WTC11 (cell line): Measurements from ENCODE around the gene CSK. TPM values are rescaled to one million over a fixed set of nuclear protein-coding genes. Genes with fewer than 3 reads are reported as not detected.

Source experiments
- ATAC-seq: fragments of 200-7000 bp; cut with Tn5 transposase; 2 replicates; pipeline ENCODE4 v1.10.0; 2021; ENCODE audit warnings: mild to moderate bottlenecking, moderate library complexity
- CTCF ChIA-PET: fragments of 300-600 bp; sonication (Branson Sonifier 250); formaldehyde crosslinking; loops from one replicate; lab custom pipeline; 2021; ENCODE audit warnings: antibody characterized with exemption; lab: Charles Lee
- POLR2A ChIA-PET: fragments of 350-600 bp; sonication (Branson Sonifier 250); formaldehyde crosslinking; loops from one replicate; lab custom pipeline; 2021; ENCODE audit warnings: antibody characterized with exemption; lab: Charles Lee
- DNase-seq: peaks from one replicate; pipeline ENCODE4 v3.0.0; 2021; ENCODE audit warnings: low spot score
- H3K27ac Mint-ChIP-seq: 2 replicates; pipeline ENCODE4 v1.8.0; 2021; ENCODE audit warnings: mixed read lengths
- H3K27me3 Mint-ChIP-seq: 2 replicates; pipeline ENCODE4 v1.8.0; 2021; ENCODE audit warnings: low read depth, mild to moderate bottlenecking, moderate library complexity, mixed read lengths
- H3K36me3 Mint-ChIP-seq: 2 replicates; pipeline ENCODE4 v1.8.0; 2021; ENCODE audit warnings: mixed read lengths
- H3K4me1 Mint-ChIP-seq: 2 replicates; pipeline ENCODE4 v1.8.0; 2022; ENCODE audit warnings: mixed read lengths
- H3K4me3 Mint-ChIP-seq: 2 replicates; pipeline ENCODE4 v1.8.0; 2021; ENCODE audit warnings: mild to moderate bottlenecking, moderate library complexity, mixed read lengths
- H3K9me3 Mint-ChIP-seq: 2 replicates; pipeline ENCODE4 v1.8.0; 2021; ENCODE audit warnings: mixed read lengths
- ATF2 ChIP-seq: sonication (generic); formaldehyde crosslinking; IDR thresholded peaks from 2 replicates; pipeline ENCODE4 v1.8.1; 2022; ENCODE audit warnings: low read depth, missing genetic modification reagents, borderline replicate concordance
- CREM ChIP-seq: sonication (generic); formaldehyde crosslinking; IDR thresholded peaks from 2 replicates; pipeline ENCODE4 v1.8.1; 2022; ENCODE audit warnings: mild to moderate bottlenecking, missing genetic modification reagents, moderate library complexity
- FOXJ3 ChIP-seq: sonication (generic); formaldehyde crosslinking; IDR thresholded peaks from 2 replicates; pipeline ENCODE4 v1.9.0; 2021; ENCODE audit warnings: missing genetic modification reagents, mild to moderate bottlenecking, borderline replicate concordance
- GRHL2 ChIP-seq: fragments of 250-450 bp; sonication (Bioruptor Pico); IDR thresholded peaks from 2 replicates; pipeline ENCODE4 v1.8.0; 2022; ENCODE audit warnings: mild to moderate bottlenecking, moderate library complexity; ENCODE audit not compliant: insufficient replicate concordance, severe bottlenecking
- GTF2I ChIP-seq: fragments of 250-450 bp; sonication (Bioruptor Pico); conservative IDR thresholded peaks from 2 replicates; pipeline ENCODE4 v1.4.0; 2021; ENCODE audit warnings: mild to moderate bottlenecking
- IRF2 ChIP-seq: sonication (generic); formaldehyde crosslinking; IDR thresholded peaks from 2 replicates; pipeline ENCODE4 v1.8.0; 2022; ENCODE audit warnings: low read depth, missing genetic modification reagents, borderline replicate concordance
- JUN ChIP-seq: sonication (generic); formaldehyde crosslinking; IDR thresholded peaks from 2 replicates; pipeline ENCODE4 v1.8.0; 2023; ENCODE audit warnings: mild to moderate bottlenecking, missing genetic modification reagents
- KAT7 ChIP-seq: sonication (generic); formaldehyde crosslinking; IDR thresholded peaks from 2 replicates; pipeline ENCODE4 v1.8.1; 2023; ENCODE audit warnings: missing genetic modification reagents, mild to moderate bottlenecking, borderline replicate concordance
- MYBL2 ChIP-seq: sonication (generic); formaldehyde crosslinking; IDR thresholded peaks from 2 replicates; pipeline ENCODE4 v1.8.1; 2023; ENCODE audit warnings: mild to moderate bottlenecking, moderate library complexity, missing genetic modification reagents
- OVOL2 ChIP-seq: fragments of 250-450 bp; sonication (Bioruptor Pico); IDR thresholded peaks from 2 replicates; pipeline ENCODE4 v1.9.0; 2021; ENCODE audit warnings: mild to moderate bottlenecking, borderline replicate concordance
- RORB ChIP-seq: fragments of 250-450 bp; sonication (Bioruptor Pico); IDR thresholded peaks from 2 replicates; pipeline ENCODE4 v1.9.0; 2021; ENCODE audit warnings: mild to moderate bottlenecking
- SMAD3 ChIP-seq: sonication (generic); formaldehyde crosslinking; IDR thresholded peaks from 2 replicates; pipeline ENCODE4 v1.8.0; 2022; ENCODE audit warnings: missing genetic modification reagents, mild to moderate bottlenecking, borderline replicate concordance
- SMAD4 ChIP-seq: sonication (generic); formaldehyde crosslinking; IDR thresholded peaks from 2 replicates; pipeline ENCODE4 v1.8.0; 2022; ENCODE audit warnings: mild to moderate bottlenecking, missing genetic modification reagents
- USF1 ChIP-seq: sonication (generic); formaldehyde crosslinking; IDR thresholded peaks from 2 replicates; pipeline ENCODE4 v1.8.0; 2022; ENCODE audit warnings: mild to moderate bottlenecking, missing genetic modification reagents
- ZNF263 ChIP-seq: sonication (generic); formaldehyde crosslinking; IDR thresholded peaks from 2 replicates; pipeline ENCODE4 v1.8.1; 2022; ENCODE audit warnings: low read depth, mild to moderate bottlenecking, moderate library complexity, missing genetic modification reagents
- ZNF317 ChIP-seq: sonication (generic); formaldehyde crosslinking; IDR thresholded peaks from 2 replicates; pipeline ENCODE4 v1.8.1; 2023; ENCODE audit warnings: low read depth, mild to moderate bottlenecking, moderate library complexity, missing genetic modification reagents, borderline replicate concordance
- ZNF396 ChIP-seq: fragments of 250-450 bp; sonication (Bioruptor Pico); IDR thresholded peaks from 2 replicates; pipeline ENCODE4 v1.8.0; 2021; ENCODE audit warnings: mild to moderate bottlenecking, moderate library complexity, borderline replicate concordance
- ZNF423 ChIP-seq: fragments of 250-450 bp; sonication (Bioruptor Pico); IDR thresholded peaks from 2 replicates; pipeline ENCODE4 v2.1.2; 2022; ENCODE audit warnings: mild to moderate bottlenecking, moderate library complexity
- ZNF425 ChIP-seq: fragments of 250-450 bp; sonication (Bioruptor Pico); conservative IDR thresholded peaks from 2 replicates; pipeline ENCODE4 v1.9.0; 2021; ENCODE audit warnings: mild to moderate bottlenecking
- ZNF671 ChIP-seq: fragments of 250-450 bp; sonication (Bioruptor Pico); IDR thresholded peaks from 2 replicates; pipeline ENCODE4 v1.8.0; 2021; ENCODE audit warnings: mild to moderate bottlenecking
- total RNA-seq: library from RNA; stranded (reverse); gene quantifications from 3 replicates; pipeline ENCODE4 v1.2.3, GENCODE V29; 2021
- TF ChIP-seq, protein P1 (sequence below): sonication (generic); formaldehyde crosslinking; conservative IDR thresholded peaks from 2 replicates; pipeline ENCODE4 v1.8.1; 2023; ENCODE audit warnings: mild to moderate bottlenecking, low read depth, missing genetic modification reagents, moderate library complexity
- TF ChIP-seq, protein P2 (sequence below): sonication (generic); formaldehyde crosslinking; IDR thresholded peaks from 2 replicates; pipeline ENCODE4 v1.8.1; 2022; ENCODE audit warnings: mild to moderate bottlenecking, missing genetic modification reagents, moderate library complexity, borderline replicate concordance
- TF ChIP-seq, protein P3 (sequence below): sonication (generic); formaldehyde crosslinking; IDR thresholded peaks from 2 replicates; pipeline ENCODE4 v1.8.1; 2023; ENCODE audit warnings: mild to moderate bottlenecking, missing genetic modification reagents

CSK gene
- total RNA-seq, 1 experiment from 2014 or later: 55.1 TPM

DNA sequence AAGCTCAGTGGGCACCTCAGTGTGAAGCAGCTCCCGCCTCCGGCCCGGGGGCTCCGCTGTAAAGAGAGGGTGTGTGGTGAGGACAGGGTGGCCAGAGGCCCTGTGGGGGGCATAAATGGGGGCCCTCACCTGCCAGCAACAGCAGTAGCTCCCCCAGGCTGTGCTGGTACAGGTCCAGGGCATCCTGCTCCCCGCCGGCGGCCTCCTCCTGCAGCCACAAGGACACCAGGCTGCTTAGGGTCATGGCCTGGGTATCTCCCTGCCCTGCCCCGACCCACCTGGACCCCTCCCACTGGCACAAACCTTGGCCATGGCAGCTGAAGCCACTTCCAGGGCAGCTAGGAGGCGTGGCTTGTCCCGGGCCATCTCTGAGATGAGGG, 56.2 kb downstream of the CSK start (continued):
- TF ChIP-seq, protein P1, sequence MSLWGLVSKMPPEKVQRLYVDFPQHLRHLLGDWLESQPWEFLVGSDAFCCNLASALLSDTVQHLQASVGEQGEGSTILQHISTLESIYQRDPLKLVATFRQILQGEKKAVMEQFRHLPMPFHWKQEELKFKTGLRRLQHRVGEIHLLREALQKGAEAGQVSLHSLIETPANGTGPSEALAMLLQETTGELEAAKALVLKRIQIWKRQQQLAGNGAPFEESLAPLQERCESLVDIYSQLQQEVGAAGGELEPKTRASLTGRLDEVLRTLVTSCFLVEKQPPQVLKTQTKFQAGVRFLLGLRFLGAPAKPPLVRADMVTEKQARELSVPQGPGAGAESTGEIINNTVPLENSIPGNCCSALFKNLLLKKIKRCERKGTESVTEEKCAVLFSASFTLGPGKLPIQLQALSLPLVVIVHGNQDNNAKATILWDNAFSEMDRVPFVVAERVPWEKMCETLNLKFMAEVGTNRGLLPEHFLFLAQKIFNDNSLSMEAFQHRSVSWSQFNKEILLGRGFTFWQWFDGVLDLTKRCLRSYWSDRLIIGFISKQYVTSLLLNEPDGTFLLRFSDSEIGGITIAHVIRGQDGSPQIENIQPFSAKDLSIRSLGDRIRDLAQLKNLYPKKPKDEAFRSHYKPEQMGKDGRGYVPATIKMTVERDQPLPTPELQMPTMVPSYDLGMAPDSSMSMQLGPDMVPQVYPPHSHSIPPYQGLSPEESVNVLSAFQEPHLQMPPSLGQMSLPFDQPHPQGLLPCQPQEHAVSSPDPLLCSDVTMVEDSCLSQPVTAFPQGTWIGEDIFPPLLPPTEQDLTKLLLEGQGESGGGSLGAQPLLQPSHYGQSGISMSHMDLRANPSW (CRISPR knock-in tag): no peak
- TF ChIP-seq ZNF671 (no peak), IRF2 (CRISPR knock-in tag) (no peak), ZNF423 (CRISPR knock-in tag) (no peak), GRHL2 (no peak), ZNF425 (no peak), RORB (CRISPR knock-in tag) (no peak)
- TF ChIP-seq, protein P2, sequence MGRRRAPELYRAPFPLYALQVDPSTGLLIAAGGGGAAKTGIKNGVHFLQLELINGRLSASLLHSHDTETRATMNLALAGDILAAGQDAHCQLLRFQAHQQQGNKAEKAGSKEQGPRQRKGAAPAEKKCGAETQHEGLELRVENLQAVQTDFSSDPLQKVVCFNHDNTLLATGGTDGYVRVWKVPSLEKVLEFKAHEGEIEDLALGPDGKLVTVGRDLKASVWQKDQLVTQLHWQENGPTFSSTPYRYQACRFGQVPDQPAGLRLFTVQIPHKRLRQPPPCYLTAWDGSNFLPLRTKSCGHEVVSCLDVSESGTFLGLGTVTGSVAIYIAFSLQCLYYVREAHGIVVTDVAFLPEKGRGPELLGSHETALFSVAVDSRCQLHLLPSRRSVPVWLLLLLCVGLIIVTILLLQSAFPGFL: no peak

DNA sequence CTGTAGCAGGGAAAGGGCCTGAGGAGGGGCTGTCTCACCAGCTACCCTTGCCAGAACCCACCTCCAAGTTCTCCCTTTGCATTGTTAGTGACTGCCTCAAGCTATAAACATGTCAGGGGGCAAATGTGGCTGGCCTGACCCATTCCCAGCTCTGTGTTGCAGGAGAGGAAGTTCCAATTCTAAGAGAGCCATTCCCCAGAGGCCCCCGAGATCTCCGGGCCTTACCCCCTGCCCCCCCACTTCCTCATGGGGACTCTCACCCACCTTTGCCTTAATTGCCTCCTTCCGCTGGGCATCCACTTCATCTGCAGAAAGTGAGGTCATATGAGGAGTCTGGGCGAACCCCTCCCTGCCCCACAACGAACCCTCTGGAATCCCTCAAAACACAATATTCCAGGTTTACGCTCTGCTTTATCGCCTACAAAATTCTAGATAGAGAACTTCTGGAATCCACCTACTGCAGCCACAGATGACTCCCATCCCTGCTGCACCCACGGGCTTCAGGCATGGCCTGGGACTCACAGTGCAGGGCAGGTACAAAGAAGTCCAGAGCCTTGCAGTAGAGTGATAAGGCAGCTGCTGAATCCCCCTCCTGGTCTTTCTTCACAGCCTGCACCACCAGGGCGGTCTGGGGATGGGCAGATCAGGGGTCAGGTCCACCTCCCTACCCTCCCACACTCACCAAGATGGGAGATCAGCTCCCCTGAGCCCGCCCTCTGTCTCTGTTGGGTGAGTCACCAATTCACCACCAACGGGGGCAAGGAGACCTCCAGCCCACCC, 57.1 kb downstream of the CSK start:
- H3K4me3 Mint-ChIP-seq: no peak overlapping the region
- TF ChIP-seq SMAD3 (CRISPR knock-in tag) (no peak), MYBL2 (CRISPR knock-in tag) (no peak), JUN (no peak), USF1 (CRISPR knock-in tag) (no peak), KAT7 (CRISPR knock-in tag) (no peak), CREM (no peak), ATF2 (CRISPR knock-in tag) (no peak), FOXJ3 (CRISPR knock-in tag) (no peak), OVOL2 (CRISPR knock-in tag) (no peak), ZNF396 (CRISPR knock-in tag) (no peak), IRF2 (CRISPR knock-in tag) (no peak), ZNF317 (CRISPR knock-in tag) (no peak), GTF2I (no peak), ZNF263 (CRISPR knock-in tag) (no peak), SMAD4 (CRISPR knock-in tag) (no peak)
- TF ChIP-seq, protein P3, sequence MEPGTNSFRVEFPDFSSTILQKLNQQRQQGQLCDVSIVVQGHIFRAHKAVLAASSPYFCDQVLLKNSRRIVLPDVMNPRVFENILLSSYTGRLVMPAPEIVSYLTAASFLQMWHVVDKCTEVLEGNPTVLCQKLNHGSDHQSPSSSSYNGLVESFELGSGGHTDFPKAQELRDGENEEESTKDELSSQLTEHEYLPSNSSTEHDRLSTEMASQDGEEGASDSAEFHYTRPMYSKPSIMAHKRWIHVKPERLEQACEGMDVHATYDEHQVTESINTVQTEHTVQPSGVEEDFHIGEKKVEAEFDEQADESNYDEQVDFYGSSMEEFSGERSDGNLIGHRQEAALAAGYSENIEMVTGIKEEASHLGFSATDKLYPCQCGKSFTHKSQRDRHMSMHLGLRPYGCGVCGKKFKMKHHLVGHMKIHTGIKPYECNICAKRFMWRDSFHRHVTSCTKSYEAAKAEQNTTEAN (CRISPR knock-in tag): no peak
- DNase-seq (no peak), ATAC-seq (no peak)
- ChIA-PET POLR2A (no interaction called here), CTCF (interaction anchor here (1.6 to 5.1 kb wide), 4 partner anchors 13 to 67 kb away, joined by 5 to 34 read pairs (median 16); partner anchors contain the start of genes CPLX3 and MPI)
- H3K27ac Mint-ChIP-seq: no peak overlapping the region
- peaks cover 3% of the 10 kb centered on the region for H3K36me3 Mint-ChIP-seq
- no peaks in the 10 kb centered on the region for H3K27me3 Mint-ChIP-seq
- peaks cover 26% of the 10 kb centered on the region for H3K4me1 Mint-ChIP-seq
- H3K9me3 Mint-ChIP-seq: no peaks in the 10 kb centered on the region
